Measurements from ENCODE around the gene TIGD7.

Gene TIGD7

GRCh38 chr16:3266873-3267537 is 38.2 kb downstream of the TIGD7 start:
- ATAC-seq: peak; percentile 26; the same call in 1 of the 3 replicates
- TF ChIP-seq ZNF8 (CRISPR knock-in tag; IDR thresholded peaks at IDR 0.05): no peak
- TF ChIP-seq POU6F1 (CRISPR knock-in tag; IDR thresholded peaks at IDR 0.05; ENCODE audit: borderline replicate concordance, low read depth): no peak
- no peak for TF ChIP-seq TOX (CRISPR knock-in tag; IDR thresholded peaks at IDR 0.05; ENCODE audit: borderline replicate concordance)
- TF ChIP-seq BACH2 (CRISPR knock-in tag; IDR thresholded peaks at IDR 0.05; ENCODE audit: borderline replicate concordance): no peak
- TF ChIP-seq ARNTL (CRISPR knock-in tag; IDR thresholded peaks at IDR 0.05; ENCODE audit: borderline replicate concordance, low read depth): no peak
- TF ChIP-seq RARB (CRISPR knock-in tag; IDR thresholded peaks at IDR 0.05): no peak
- no peak for TF ChIP-seq ISL1 (CRISPR knock-in tag; IDR thresholded peaks at IDR 0.05)

- peak; percentile 98 for ATAC-seq
- TF ChIP-seq GLIS3 (CRISPR knock-in tag; IDR thresholded peaks at IDR 0.05) (no peak), OSR1 (CRISPR knock-in tag; IDR thresholded peaks at IDR 0.05) (no peak), TCF4 (CRISPR knock-in tag; IDR thresholded peaks at IDR 0.05; ENCODE audit: borderline replicate concordance) (no peak), ARNTL (CRISPR knock-in tag; IDR thresholded peaks at IDR 0.05; ENCODE audit: borderline replicate concordance, low read depth) (no peak), BACH2 (CRISPR knock-in tag; IDR thresholded peaks at IDR 0.05; ENCODE audit: borderline replicate concordance) (0 out of 2 replicates have a peak, but pooled peaks have one; percentile 64), CSDC2 (CRISPR knock-in tag; IDR thresholded peaks at IDR 0.05) (peak; percentile 82; the same call in 1 of the 2 replicates), ZC3H10 (CRISPR knock-in tag; IDR thresholded peaks at IDR 0.05) (no peak)
Observed at GRCh38 chr16:3264137-3265036, 40.8 kb downstream of the TIGD7 start.

GRCh38 chr16:3262517-3262916 is 42.7 kb downstream of the TIGD7 start:
- no peak for TF ChIP-seq CREB5 (CRISPR knock-in tag; IDR thresholded peaks at IDR 0.05; ENCODE audit: low read depth)
- TF ChIP-seq ISL1 (CRISPR knock-in tag; IDR thresholded peaks at IDR 0.05): no peak
- TF ChIP-seq BACH2 (CRISPR knock-in tag; IDR thresholded peaks at IDR 0.05; ENCODE audit: borderline replicate concordance): no peak
- no peak for ATAC-seq

GRCh38 chr16:3259836-3260235 is 45.4 kb downstream of the TIGD7 start:
- ATAC-seq: no peak
- TF ChIP-seq TCF4 (CRISPR knock-in tag; IDR thresholded peaks at IDR 0.05; ENCODE audit: borderline replicate concordance): no peak
- no peak for TF ChIP-seq CREB5 (CRISPR knock-in tag; IDR thresholded peaks at IDR 0.05; ENCODE audit: low read depth)
- no peak for TF ChIP-seq BACH2 (CRISPR knock-in tag; IDR thresholded peaks at IDR 0.05; ENCODE audit: borderline replicate concordance)
- no peak for TF ChIP-seq RARB (CRISPR knock-in tag; IDR thresholded peaks at IDR 0.05)
- no peak for TF ChIP-seq PATZ1 (CRISPR knock-in tag; IDR thresholded peaks at IDR 0.05; ENCODE audit: borderline replicate concordance)
- no peak for TF ChIP-seq ZFP3 (CRISPR knock-in tag; IDR thresholded peaks at IDR 0.05)
- TF ChIP-seq ZFP30 (CRISPR knock-in tag; IDR thresholded peaks at IDR 0.05): no peak
- no peak for TF ChIP-seq TOX (CRISPR knock-in tag; IDR thresholded peaks at IDR 0.05; ENCODE audit: borderline replicate concordance)
- TF ChIP-seq ZC3H10 (CRISPR knock-in tag; IDR thresholded peaks at IDR 0.05): no peak
- TF ChIP-seq ZNF70 (CRISPR knock-in tag; IDR thresholded peaks at IDR 0.05): no peak
- no peak for TF ChIP-seq ISL1 (CRISPR knock-in tag; IDR thresholded peaks at IDR 0.05)
- no peak for TF ChIP-seq POU6F1 (CRISPR knock-in tag; IDR thresholded peaks at IDR 0.05; ENCODE audit: borderline replicate concordance, low read depth)
- no peak for TF ChIP-seq ZNF565 (CRISPR knock-in tag; conservative IDR thresholded peaks at IDR 0.05; ENCODE audit: low read depth)
